Lower leg skin (tissue), 4 donors: Measurements from ENCODE around the gene PLPP2. TPM values are rescaled to one million over a fixed set of nuclear protein-coding genes. Genes with fewer than 3 reads are reported as not detected.

Experiments used
- DNase-seq, 2 donors: peaks; one replicate each; pipeline ENCODE4 v3.0.0-alpha.2; 2019; ENCODE audit warnings: low spot score in 2 of 2
- H3K4me3 ChIP-seq: fragments of 200-600 bp; sonication (generic); 2 replicates; pipeline ENCODE4 v1.5.1; 2017; ENCODE audit warnings: mild to moderate bottlenecking, low read depth; ENCODE audit not compliant: poor library complexity, severe bottlenecking
- POLR2A ChIP-seq, 2 donors: fragments of 450-650 bp; IDR thresholded peaks; one replicate each; pipeline ENCODE4 v1.6.1; 2016 to 2017; ENCODE audit warnings: antibody characterized with exemption in 2 of 2, mild to moderate bottlenecking in 1 of 2, moderate library complexity in 1 of 2
- WGBS, 2 donors: methylation state at CpG; one replicate each; pipeline ENCODE4 v1.1.5; 2018; 5-methylcytosine and 5-hydroxymethylcytosine counted together
- intact Hi-C: fragments of 100-400 bp; cut with DNase I; formaldehyde crosslinking; loops from one replicate; pipeline ENCODE4 v1.15.0; 2023; ENCODE audit warnings: low total_unique reads
- total RNA-seq, 4 donors: library from RNA; depleted of rRNA; stranded (reverse); fragments of >200 nt; gene quantifications; one replicate each; pipeline ENCODE4 v1.1.0, GENCODE V29; 2016
- TF ChIP-seq, protein P1 (sequence below), 3 donors: fragments of 450-650 bp; IDR thresholded peaks; one replicate each; pipeline ENCODE4 v1.5.1; 2016; ENCODE audit warnings: antibody characterized with exemption in 3 of 3, mild to moderate bottlenecking in 3 of 3, moderate library complexity in 2 of 3

The PLPP2 gene
- total RNA-seq, 4 donors from 2014 or later, result 68.2 to 134 (median 102) TPM

DNA sequence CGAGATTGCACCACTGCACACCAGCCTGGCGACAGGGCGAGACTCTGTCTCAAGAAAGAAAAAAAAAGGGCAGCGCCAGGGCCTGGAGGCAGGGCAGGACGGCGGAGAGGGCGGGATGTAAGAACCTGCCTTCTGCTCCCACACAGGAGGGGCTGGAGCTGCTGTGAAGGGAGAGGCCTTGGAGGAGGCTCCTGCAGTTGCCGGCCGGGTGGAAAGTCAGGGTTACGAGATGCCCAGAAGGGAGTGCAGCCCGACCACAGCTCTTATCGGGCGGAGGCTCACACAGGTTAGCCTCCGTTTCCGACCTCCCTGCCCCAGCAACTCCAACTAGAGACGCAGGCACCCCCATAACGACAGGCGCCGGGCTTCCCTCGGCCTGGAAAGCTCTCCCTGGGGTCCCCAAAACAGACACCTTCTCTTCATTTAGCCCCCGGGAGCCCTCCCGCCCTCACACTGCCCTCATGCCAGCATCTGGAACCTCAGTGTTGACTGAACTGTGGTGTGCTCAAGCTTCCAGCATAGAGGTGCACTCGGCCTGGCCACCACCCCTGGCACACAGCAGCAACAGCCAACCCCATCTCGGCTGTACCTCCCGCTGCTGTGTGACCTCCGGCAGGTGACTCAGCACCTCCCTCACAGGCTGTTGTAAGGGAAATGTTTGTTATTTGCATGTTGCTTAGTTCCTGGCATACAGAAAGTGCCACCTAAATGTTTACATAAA, 1.4 kb downstream of the PLPP2 start:
- intact Hi-C loops, result no loop called here
- peak; percentile 58 to 91 for DNase-seq
- no peak overlapping the region for H3K4me3 ChIP-seq
- TF ChIP-seq, protein P1, sequence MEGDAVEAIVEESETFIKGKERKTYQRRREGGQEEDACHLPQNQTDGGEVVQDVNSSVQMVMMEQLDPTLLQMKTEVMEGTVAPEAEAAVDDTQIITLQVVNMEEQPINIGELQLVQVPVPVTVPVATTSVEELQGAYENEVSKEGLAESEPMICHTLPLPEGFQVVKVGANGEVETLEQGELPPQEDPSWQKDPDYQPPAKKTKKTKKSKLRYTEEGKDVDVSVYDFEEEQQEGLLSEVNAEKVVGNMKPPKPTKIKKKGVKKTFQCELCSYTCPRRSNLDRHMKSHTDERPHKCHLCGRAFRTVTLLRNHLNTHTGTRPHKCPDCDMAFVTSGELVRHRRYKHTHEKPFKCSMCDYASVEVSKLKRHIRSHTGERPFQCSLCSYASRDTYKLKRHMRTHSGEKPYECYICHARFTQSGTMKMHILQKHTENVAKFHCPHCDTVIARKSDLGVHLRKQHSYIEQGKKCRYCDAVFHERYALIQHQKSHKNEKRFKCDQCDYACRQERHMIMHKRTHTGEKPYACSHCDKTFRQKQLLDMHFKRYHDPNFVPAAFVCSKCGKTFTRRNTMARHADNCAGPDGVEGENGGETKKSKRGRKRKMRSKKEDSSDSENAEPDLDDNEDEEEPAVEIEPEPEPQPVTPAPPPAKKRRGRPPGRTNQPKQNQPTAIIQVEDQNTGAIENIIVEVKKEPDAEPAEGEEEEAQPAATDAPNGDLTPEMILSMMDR (IDR thresholded peaks at IDR 0.05), result no peak
- TF ChIP-seq POLR2A (IDR thresholded peaks at IDR 0.05), result no peak
- 28 to 33% methylated on average over 26 of the region's 26 CpGs for WGBS, 2 donors

GRCh38 chr19:288911-289310, 2.3 kb downstream of the PLPP2 start:
- TF ChIP-seq, protein P1 (IDR thresholded peaks at IDR 0.05), result no peak
- no peak overlapping the region for H3K4me3 ChIP-seq
- peak in 1 of 2 donors; percentile 83 for DNase-seq
- intact Hi-C loops, result no loop called here
- WGBS, 2 donors, result 70 to 77% methylated on average over 10 of the region's 10 CpGs

GRCh38 chr19:287381-287871, 3.8 kb downstream of the PLPP2 start:
- WGBS, 2 donors, result 79 to 86% methylated on average over 11 to 19 of the region's 19 CpGs
- intact Hi-C loops, result no loop called here
- TF ChIP-seq POLR2A (IDR thresholded peaks at IDR 0.05), result no peak
- TF ChIP-seq, protein P1 (IDR thresholded peaks at IDR 0.05), result no peak
- no peak overlapping the region for H3K4me3 ChIP-seq
- peak in 1 of 2 donors; percentile 83 for DNase-seq

- no peak overlapping the region for H3K4me3 ChIP-seq
- TF ChIP-seq, protein P1 (IDR thresholded peaks at IDR 0.05), result no peak
- no peak for TF ChIP-seq POLR2A (IDR thresholded peaks at IDR 0.05)
- 81 to 85% methylated on average over 10 of the region's 10 CpGs for WGBS, 2 donors
- DNase-seq, result peak in 1 of 2 donors; percentile 52
- intact Hi-C loops, result no loop called here
Observed at GRCh38 chr19:283395-283794, 7.8 kb downstream of the PLPP2 start.

DNA sequence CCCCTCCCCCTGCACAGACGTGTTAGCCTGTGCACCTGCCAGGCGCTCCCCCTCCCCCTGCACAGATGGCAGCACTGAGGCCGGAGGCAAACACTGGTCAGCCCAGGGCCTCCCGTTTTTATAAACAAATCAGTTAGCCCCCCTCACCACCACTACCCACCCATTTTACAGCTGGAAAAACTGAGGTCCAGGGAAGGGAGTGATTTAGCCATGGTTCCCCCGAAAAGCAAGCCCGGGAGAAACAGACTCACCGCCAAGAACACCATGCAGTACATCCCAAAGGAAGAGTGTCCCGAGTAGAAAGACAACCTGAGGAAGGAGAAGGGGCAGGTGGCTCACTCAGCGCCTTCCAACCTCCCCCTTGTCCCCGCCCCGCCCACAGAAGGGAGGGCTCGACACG, 8.7 kb downstream of the PLPP2 start:
- no peak overlapping the region for H3K4me3 ChIP-seq
- intact Hi-C loops, result no loop called here
- 73 to 79% methylated on average over 11 to 13 of the region's 13 CpGs for WGBS, 2 donors
- no peak for TF ChIP-seq POLR2A (IDR thresholded peaks at IDR 0.05)
- TF ChIP-seq, protein P1 (IDR thresholded peaks at IDR 0.05), result no peak
- no peak for DNase-seq
